ENCODE data around the gene LINGO4.

Gene LINGO4

GRCh38 chr1:151805066-151805820 lies at the start of gene LINGO4:
Gene LINGO4, minus strand, starts transcription at chr1:151805419. Its CDS starts 2,715 bp downstream, at chr1:151802704.
- DNase-seq: no peak

GRCh38 chr1:151854658-151855057 lies 49.4 kb upstream of the LINGO4 start:
- DNase-seq: no peak

GRCh38 chr1:151853411-151853943 lies 48.3 kb upstream of the LINGO4 start, which contains the start of gene THEM5:
Gene THEM5, minus strand, starts transcription at chr1:151853712. Its CDS starts 147 bp downstream, at chr1:151853565.
- DNase-seq: no peak

GRCh38 chr1:151852733-151853132 lies 47.5 kb upstream of the LINGO4 start:
- no peak for DNase-seq

- DNase-seq: no peak
Measured at GRCh38 chr1:151851886-151852285, 46.7 kb upstream of the LINGO4 start.

- no peak for DNase-seq
Measured at GRCh38 chr1:151849871-151850270, 44.7 kb upstream of the LINGO4 start.

- DNase-seq: no peak
Measured at GRCh38 chr1:151849126-151849525, 43.9 kb upstream of the LINGO4 start.

- DNase-seq: no peak
Measured at GRCh38 chr1:151847867-151848596, 42.8 kb upstream of the LINGO4 start.

GRCh38 chr1:151846686-151847237 lies 41.5 kb upstream of the LINGO4 start:
- no peak for DNase-seq

GRCh38 chr1:151846062-151846568 lies 40.9 kb upstream of the LINGO4 start:
- no peak for DNase-seq

GRCh38 chr1:151843398-151843797 lies 38.2 kb upstream of the LINGO4 start:
- DNase-seq: no peak

- no peak for DNase-seq
Measured at GRCh38 chr1:151841141-151841540, 35.9 kb upstream of the LINGO4 start.

GRCh38 chr1:151840421-151840820 lies 35.2 kb upstream of the LINGO4 start:
- DNase-seq: no peak

- no peak for DNase-seq
Measured at GRCh38 chr1:151839457-151840403, 34.5 kb upstream of the LINGO4 start, which contains the start of gene C2CD4D. Gene C2CD4D, minus strand, starts transcription at chr1:151839820. Its CDS starts 831 bp downstream, at chr1:151838989.

- DNase-seq: no peak
Measured at GRCh38 chr1:151839082-151839412, 33.8 kb upstream of the LINGO4 start.

GRCh38 chr1:151838222-151839081 lies 33.2 kb upstream of the LINGO4 start:
- DNase-seq: no peak

GRCh38 chr1:151837884-151838221 lies 32.6 kb upstream of the LINGO4 start:
- no peak for DNase-seq

- DNase-seq: no peak
Measured at GRCh38 chr1:151837197-151837596, 32.0 kb upstream of the LINGO4 start.

- DNase-seq: no peak
Measured at GRCh38 chr1:151835596-151835995, 30.4 kb upstream of the LINGO4 start.

- no peak for DNase-seq
Measured at GRCh38 chr1:151834239-151834638, 29.0 kb upstream of the LINGO4 start.

- DNase-seq: no peak
Measured at GRCh38 chr1:151833172-151833900, 28.1 kb upstream of the LINGO4 start.

Data from AML-193 (cell line).